Epidermal melanocyte (primary cell): ENCODE measurements around the gene STK24.
A peak's percentile ranks its signal among the peaks of the same experiment; 100 is the strongest.
"Not testable (repeated sequence)": the region's sequence is repeated elsewhere in the genome, so short reads cannot be mapped to it uniquely, and the experiment has no call there.

ENCODE experiments used
- DNase-seq: peaks from one replicate; pipeline ENCODE4 v3.0.0; 2011; ENCODE audit warnings: low spot score; ENCODE audit not compliant: insufficient read length

STK24 gene

GRCh38 chr13:98576963-98577835 lies at the start of gene STK24:
STK24 (minus strand) TSS chr13:98577107; CDS start chr13:98576786, 321 bp downstream.
- DNase-seq: peak; percentile 62

GRCh38 chr13:98626298-98626935 lies 49.5 kb upstream of the STK24 start:
- DNase-seq: no peak

- DNase-seq: not testable (repeated sequence)
Measured at GRCh38 chr13:98624589-98624988, 47.7 kb upstream of the STK24 start.

- DNase-seq: no peak
Measured at GRCh38 chr13:98622931-98623331, 46.0 kb upstream of the STK24 start.

- DNase-seq: no peak
Measured at GRCh38 chr13:98619556-98619955, 42.6 kb upstream of the STK24 start.

- not testable (repeated sequence) for DNase-seq
Measured at GRCh38 chr13:98615595-98615994, 38.7 kb upstream of the STK24 start.

- DNase-seq: no peak
Measured at GRCh38 chr13:98613591-98613990, 36.7 kb upstream of the STK24 start.

- DNase-seq: no peak
Measured at GRCh38 chr13:98609756-98610155, 32.8 kb upstream of the STK24 start.

- no peak for DNase-seq
Measured at GRCh38 chr13:98606296-98606695, 29.4 kb upstream of the STK24 start.

GRCh38 chr13:98599502-98600328 lies 22.8 kb upstream of the STK24 start:
- DNase-seq: no peak

- no peak for DNase-seq
Measured at GRCh38 chr13:98598043-98598442, 21.1 kb upstream of the STK24 start.

GRCh38 chr13:98595134-98595533 lies 18.2 kb upstream of the STK24 start:
- DNase-seq: no peak

- DNase-seq: no peak
Measured at GRCh38 chr13:98592362-98592732, 15.4 kb upstream of the STK24 start.

- no peak for DNase-seq
Measured at GRCh38 chr13:98591721-98592361, 14.9 kb upstream of the STK24 start.

GRCh38 chr13:98590471-98590870 lies 13.6 kb upstream of the STK24 start:
- not testable (repeated sequence) for DNase-seq

GRCh38 chr13:98589516-98589915 lies 12.6 kb upstream of the STK24 start:
- DNase-seq: not testable (repeated sequence)

- DNase-seq: no peak
Measured at GRCh38 chr13:98586400-98587345, 9.8 kb upstream of the STK24 start.

- DNase-seq: no peak
Measured at GRCh38 chr13:98585946-98586345, 9.0 kb upstream of the STK24 start.

- DNase-seq: no peak
Measured at GRCh38 chr13:98585398-98585754, 8.5 kb upstream of the STK24 start.

GRCh38 chr13:98584668-98585397 lies 7.9 kb upstream of the STK24 start:
- DNase-seq: no peak
